HCT116 (cell line): ENCODE results near the gene AGAP1. TPM values are rescaled to one million over a fixed set of nuclear protein-coding genes. Genes with fewer than 3 reads are reported as not detected.

Experiments
- ATAC-seq: fragments of 200-7000 bp; cut with Tn5 transposase; 2 replicates; pipeline ENCODE4 v1.9.1; 2020; ENCODE audit warnings: mild to moderate bottlenecking, moderate library complexity
- BruUV-seq: library from RNA; stranded (reverse); fragments of 400-500 nt; replicated peaks from 2 replicates; lab custom pipeline; 2021; lab: Mats Ljungman, UMichigan
- CTCF ChIA-PET: fragments of 300-600 bp; sonication (Branson Sonifier 250); formaldehyde crosslinking; loops from one replicate; lab custom pipeline; 2021; ENCODE audit warnings: antibody characterized with exemption; lab: Charles Lee
- POLR2A ChIA-PET: fragments of 300-600, 350-600 bp; sonication (Branson Sonifier 250); formaldehyde crosslinking; loops from one replicate; lab custom pipeline; 2021; ENCODE audit warnings: antibody characterized with exemption; lab: Charles Lee
- RAD21 ChIA-PET, 2 experiments: fragments of 300-600 bp; sonication (Branson Sonifier 250); formaldehyde crosslinking; loops; one replicate each; lab custom pipeline; 2023; ENCODE audit warnings: low total read pairs in 2 of 2; ENCODE audit not compliant: uncharacterized antibody in 2 of 2, unreplicated experiment in 2 of 2, low non-redundant PET in 1 of 2; lab: Charles Lee
- DNase-seq: peaks from one replicate; pipeline ENCODE4 v3.0.0-alpha.2; 2010; ENCODE audit warnings: low read depth, low spot score
- H2AFZ ChIP-seq: fragments of 200-600 bp; shearing (Covaris generic), sonication (generic); 2 replicates; pipeline ENCODE4 v1.6.1; 2017; ENCODE audit warnings: low read depth, mixed run types, mixed read lengths, antibody characterized with exemption, low read length; ENCODE audit not compliant: poor library complexity, severe bottlenecking
- H3K27ac ChIP-seq: 2 replicates; pipeline ENCODE4 v1.5.1; 2012; ENCODE audit warnings: low read depth, low read length
- H3K27me3 ChIP-seq: fragments of 200-600 bp; sonication (generic); 2 replicates; pipeline ENCODE4 v1.6.1; 2016; ENCODE audit warnings: mixed run types, low read length, mixed read lengths; ENCODE audit not compliant: insufficient read depth
- H3K36me3 ChIP-seq, 2 experiments: fragments of 200-500 bp in 1 of 2; fragments of 200-600 bp in 1 of 2; sonication (Bioruptor generic) in 1 of 2; sonication (generic) in 1 of 2; 2 replicates each; pipeline versions ENCODE4 v1.5.1 to v1.6.1; 2014 to 2016; ENCODE audit warnings: low read length in 2 of 2, inconsistent platforms in 1 of 2, mixed read lengths in 1 of 2, mixed run types in 1 of 2; ENCODE audit not compliant: insufficient read depth in 2 of 2, control insufficient read depth in 1 of 2
- H3K4me1 ChIP-seq, 2 experiments: fragments of 200-600 bp in 1 of 2; sonication (generic) in 1 of 2; 2 replicates each; pipeline versions ENCODE4 v1.5.1 to v1.6.1; 2012 to 2017; ENCODE audit warnings: low read length in 2 of 2, inconsistent platforms in 1 of 2, mild to moderate bottlenecking in 1 of 2, mixed read lengths in 1 of 2, mixed run types in 1 of 2, moderate library complexity in 1 of 2; ENCODE audit not compliant: insufficient read depth in 2 of 2, control insufficient read depth in 1 of 2
- H3K4me2 ChIP-seq: fragments of 200-600 bp; sonication (generic); 2 replicates; pipeline ENCODE4 v1.6.1; 2017; ENCODE audit warnings: mixed run types, low read length, mixed read lengths
- H3K4me3 ChIP-seq, 2 experiments: fragments of 200-600 bp in 1 of 2; sonication (generic) in 1 of 2; replicated peaks in 1 of 2; 2 replicates each; pipeline ENCODE4 v1.5.1; 2011 to 2016; ENCODE audit warnings: low read length in 2 of 2, control low read depth in 1 of 2, low read depth in 1 of 2, mild to moderate bottlenecking in 1 of 2, mixed read lengths in 1 of 2, mixed run types in 1 of 2
- H3K79me2 ChIP-seq: fragments of 200-600 bp; sonication (generic); 2 replicates; pipeline ENCODE4 v1.6.1; 2017; ENCODE audit warnings: mild to moderate bottlenecking, mixed run types, low read length, moderate library complexity, mixed read lengths; ENCODE audit not compliant: insufficient read depth
- H3K9ac ChIP-seq: fragments of 200-600 bp; sonication (generic); 2 replicates; pipeline ENCODE4 v1.6.1; 2016; ENCODE audit warnings: low read length, mixed read lengths
- H3K9me2 ChIP-seq: fragments of 200-600 bp; sonication (generic), shearing (Covaris generic); 2 replicates; pipeline ENCODE4 v1.6.1; 2017; ENCODE audit warnings: mixed run types, mild to moderate bottlenecking, moderate library complexity; ENCODE audit not compliant: insufficient read depth
- H3K9me3 ChIP-seq, 2 experiments: fragments of 200-500 bp in 1 of 2; fragments of 200-600 bp in 1 of 2; sonication (Bioruptor generic) in 1 of 2; sonication (generic) in 1 of 2; 2 replicates each; pipeline ENCODE4 v1.6.1; 2014 to 2017; ENCODE audit warnings: low read length in 2 of 2, mixed read lengths in 2 of 2, inconsistent platforms in 1 of 2, low read depth in 1 of 2, mild to moderate bottlenecking in 1 of 2, mixed run types in 1 of 2, moderate library complexity in 1 of 2; ENCODE audit not compliant: control insufficient read depth in 1 of 2, insufficient read depth in 1 of 2
- H4K20me1 ChIP-seq: fragments of 200-600 bp; sonication (generic), shearing (Covaris generic); 2 replicates; pipeline ENCODE4 v1.6.1; 2017; ENCODE audit warnings: mixed run types, mild to moderate bottlenecking, moderate library complexity; ENCODE audit not compliant: insufficient read depth
- EZH2 ChIP-seq: fragments of 200-600 bp; sonication (generic); IDR thresholded peaks from 2 replicates; pipeline ENCODE4 v1.6.1; 2017; ENCODE audit warnings: antibody characterized with exemption, mixed run types
- EZH2phosphoT487 ChIP-seq: fragments of 200-600 bp; IDR thresholded peaks from 2 replicates; pipeline ENCODE4 v1.6.1; 2018; ENCODE audit warnings: antibody characterized with exemption, borderline replicate concordance
- ZNF274 ChIP-seq: fragments of 200-500 bp; sonication (Bioruptor generic); IDR thresholded peaks from 2 replicates; pipeline ENCODE4 v1.6.1; 2014; ENCODE audit warnings: mild to moderate bottlenecking, low read depth, low read length, inconsistent platforms
- intact Hi-C: fragments of 100-400 bp; cut with micrococcal nuclease; formaldehyde crosslinking; loops from 2 replicates; pipeline ENCODE4 v1.10.0; 2022
- total RNA-seq: library from RNA; stranded (reverse); gene quantifications from one replicate; pipeline ENCODE4 v1.2.1, GENCODE V29; 2021; ENCODE audit not compliant: unreplicated experiment

AGAP1 gene
- total RNA-seq, 1 experiment from 2014 or later, result 43.8 TPM

DNA sequence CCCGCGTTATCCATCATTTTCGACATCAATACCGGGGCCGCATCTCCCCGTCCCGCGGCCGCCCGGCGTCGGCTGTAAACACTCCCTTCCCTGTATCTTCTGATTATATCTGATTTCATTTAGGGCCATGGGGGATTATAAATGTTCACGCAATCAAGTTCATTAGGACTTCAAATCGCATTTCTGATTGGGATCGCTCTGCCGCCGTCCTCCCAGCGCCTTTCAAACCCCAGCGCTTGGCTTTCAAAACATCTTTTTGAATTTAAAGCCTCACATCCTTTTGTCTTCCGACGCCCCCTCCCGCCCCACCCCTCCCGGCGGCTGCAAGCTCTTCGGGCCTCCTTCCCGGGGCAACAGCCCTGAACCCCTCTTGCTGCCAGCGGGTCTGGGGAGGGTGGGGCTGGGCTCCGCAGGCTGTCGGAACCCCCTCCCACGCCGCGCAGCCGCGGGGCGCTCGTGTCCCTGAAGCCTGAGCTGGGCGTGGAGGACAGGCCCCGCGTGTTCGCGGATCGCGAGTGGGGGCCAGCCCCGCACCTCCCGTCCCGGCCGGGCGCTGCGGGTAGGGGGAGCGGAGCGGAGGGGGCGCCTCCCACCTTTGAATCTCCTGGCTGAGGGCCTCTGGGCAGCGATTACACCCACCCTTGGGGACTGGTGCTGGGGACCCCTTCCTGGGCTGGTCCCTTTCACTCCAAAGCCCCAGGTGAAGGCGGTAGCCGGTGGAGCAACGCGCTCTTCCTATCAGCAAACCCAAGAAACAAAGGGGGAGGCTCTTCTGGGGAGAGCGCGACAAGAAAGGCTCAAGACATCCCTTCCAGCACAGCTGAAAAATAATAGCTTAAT, 685.6 kb downstream of the AGAP1 start:
- H4K20me1 ChIP-seq, result no peaks in the 10 kb centered on the region; the same call in 1 of the 2 replicates
- H3K36me3 ChIP-seq, result no peaks in the 10 kb centered on the region
- no TSS peak for BruUV-seq

DNA sequence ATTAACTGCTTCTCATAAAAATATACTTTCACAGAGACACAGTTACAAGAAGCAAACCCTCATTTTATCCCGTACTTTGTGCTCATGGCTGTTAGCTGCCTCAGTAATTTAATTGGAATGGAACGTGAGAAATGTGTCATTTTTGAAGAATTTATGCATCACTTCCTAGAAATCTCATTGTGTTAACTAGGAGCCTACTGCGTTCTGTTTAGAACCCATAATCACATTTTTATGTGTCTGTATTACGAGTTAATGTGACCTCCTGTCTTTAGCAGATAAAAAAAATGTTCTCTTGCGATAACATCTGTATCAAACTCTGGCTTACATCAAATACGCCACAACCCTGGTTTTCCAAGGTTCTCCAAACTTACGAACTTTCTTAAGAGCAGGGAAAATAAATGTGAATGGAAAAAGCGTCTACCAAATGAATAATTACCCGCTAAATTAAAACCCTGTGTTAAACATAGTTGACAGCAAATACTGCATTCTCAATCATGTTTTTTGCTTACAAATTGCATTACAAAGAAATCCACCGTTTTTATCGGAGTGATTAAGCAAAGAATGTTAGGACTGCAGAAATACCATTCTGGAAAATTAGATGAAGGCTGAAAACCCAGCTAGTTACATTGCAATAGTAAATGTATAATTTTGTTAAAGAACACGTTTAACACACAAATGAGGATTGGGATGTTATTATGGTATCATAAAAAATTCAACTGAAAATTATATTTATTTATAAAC, 686.4 kb downstream of the AGAP1 start:
- ChIA-PET CTCF (interaction anchor here (0.6 to 8.8 kb wide), 16 partner anchors 9 to 423 kb away, joined by 3 to 112 read pairs (median 4); partner anchors contain the start of gene GBX2), POLR2A (no interaction called here), RAD21 (interaction anchor here in 1 of 2 experiments (1.0 to 1.5 kb wide), 2 partner anchors 376 to 401 kb away, joined by 4 to 5 read pairs; no protein-coding TSS in a partner anchor)
- H3K36me3 ChIP-seq, result no peaks in the 10 kb centered on the region
- no peaks in the 10 kb centered on the region for H3K9me2 ChIP-seq
- no peaks in the 10 kb centered on the region; a peak in 1 of 4 replicates for H3K9me3 ChIP-seq
- H3K27me3 ChIP-seq, result no peaks in the 10 kb centered on the region
- H3K4me2 ChIP-seq, result peak overlapping the region; percentile 45
- no peaks in the 10 kb centered on the region; the same call in 1 of the 2 replicates for H4K20me1 ChIP-seq
- H2AFZ ChIP-seq, result no peak overlapping the region
- peaks cover 7 to 45% of the 10 kb centered on the region in 2 experiments for H3K4me1 ChIP-seq
- peaks cover 34% of the 10 kb centered on the region for H3K79me2 ChIP-seq
- ATAC-seq, result no peak
- no peak for DNase-seq
- no peak overlapping the region for H3K9ac ChIP-seq
- intact Hi-C loops, result loop anchor here (2.0 kb wide), 1 partner anchor 413 kb away; no protein-coding TSS in a partner anchor
- no TSS peak for BruUV-seq
- no peak overlapping the region for H3K27ac ChIP-seq
- no peak overlapping the region for H3K4me3 ChIP-seq
- TF ChIP-seq EZH2phosphoT487, result no peak

More for the DNA sequence above, 685.6 kb downstream of the AGAP1 start:
- Histone ChIP-seq H3K9me2 (no peaks in the 10 kb centered on the region), H3K27me3 (no peaks in the 10 kb centered on the region), H3K9me3 (no peaks in the 10 kb centered on the region; a peak in 1 of 4 replicates), H3K4me1 (peaks cover 15 to 53% of the 10 kb centered on the region in 2 experiments), H3K4me3 (no peak overlapping the region), H2AFZ (no peak overlapping the region), H3K79me2 (peaks cover 32% of the 10 kb centered on the region), H3K27ac (no peak overlapping the region), H3K9ac (no peak overlapping the region), H3K4me2 (peak overlapping the region; percentile 45; the same call in 1 of the 2 replicates)
- ATAC-seq, result no peak
- intact Hi-C loops, result loop anchor here (2.0 to 5.0 kb wide), 2 partner anchors 102 to 413 kb away; no protein-coding TSS in a partner anchor
- POLR2A ChIA-PET, result no interaction called here
- TF ChIP-seq EZH2phosphoT487, result no peak
- TF ChIP-seq EZH2, result no peak
- TF ChIP-seq ZNF274, result no peak
- CTCF ChIA-PET, result interaction anchor here (0.8 to 8.8 kb wide), 5 partner anchors 9 to 414 kb away, joined by 3 to 112 read pairs (median 3); no protein-coding TSS in a partner anchor
- DNase-seq, result no peak
- RAD21 ChIA-PET, result interaction anchor here in 1 of 2 experiments (1.5 kb wide), 1 partner anchor 400 kb away, joined by 4 read pairs; no protein-coding TSS in a partner anchor
